AG09319 (cell line): ENCODE data around the gene COBL.

Experiments
- DNase-seq: peaks from one replicate; pipeline ENCODE4 v3.0.0-alpha.2; 2010; ENCODE audit warnings: low read depth; ENCODE audit errors: extremely low read depth
- CTCF ChIP-seq: IDR thresholded peaks from 2 replicates; pipeline ENCODE4 v1.5.1; 2011; ENCODE audit warnings: low read depth, mild to moderate bottlenecking, inconsistent platforms, low read length, moderate library complexity

The COBL gene

GRCh38 chr7:51060536-51060935, 256.1 kb downstream of the COBL start:
- TF ChIP-seq CTCF, result no peak; the same call in 1 of the 2 replicates
- DNase-seq, result no peak

- TF ChIP-seq CTCF, result no peak
- no peak for DNase-seq
Observed at GRCh38 chr7:51059504-51060142, 257.0 kb downstream of the COBL start.

- no peak for DNase-seq
- TF ChIP-seq CTCF, result no peak
Observed at GRCh38 chr7:51058764-51059163, 257.8 kb downstream of the COBL start.

GRCh38 chr7:51055039-51055840, 261.4 kb downstream of the COBL start:
- TF ChIP-seq CTCF, result no peak
- no peak for DNase-seq

GRCh38 chr7:51054231-51054630, 262.4 kb downstream of the COBL start:
- DNase-seq, result no peak
- TF ChIP-seq CTCF, result no peak

- no peak for TF ChIP-seq CTCF
- no peak for DNase-seq
Observed at GRCh38 chr7:51053160-51053925, 263.3 kb downstream of the COBL start.

- DNase-seq, result no peak
- TF ChIP-seq CTCF, result no peak
Observed at GRCh38 chr7:51046482-51046881, 270.1 kb downstream of the COBL start.
